ENCODE results near the gene LRRFIP2. TPM values are rescaled to one million over a fixed set of nuclear protein-coding genes. Genes with fewer than 3 reads are reported as not detected.
A peak's percentile ranks its signal among the peaks of the same experiment; 100 is the strongest.
"Not testable (repeated sequence)": the region's sequence is repeated elsewhere in the genome, so short reads cannot be mapped to it uniquely, and the experiment has no call there.

The LRRFIP2 gene
- total RNA-seq (2021) (40.2 and 41.6 TPM in 2 replicates), Bru-seq, nascent RNA (percentile 82 among the genes with signal in this experiment), BruChase-seq, experiment 1, labeled RNA remaining after a 2-hour chase (percentile 78 among the genes with signal in this experiment), BruChase-seq, experiment 2, labeled RNA remaining after a 6-hour chase (percentile 73 among the genes with signal in this experiment)
- long read RNA-seq, transcript LRRFIP2-205 (15 exons, 2,522 nt): major isoform, 31 of 65 reads
- long read RNA-seq, partial matches to known transcripts: 2 of 65 reads
- long read RNA-seq, other reads (novel, unspliced or antisense): 23 of 65 reads

- Histone ChIP-seq H3K9me3 (ENCODE audit: low read depth, low read length, poor library complexity, severe bottlenecking) (no peaks in the 10 kb centered on the region), H3K27me3 (replicated peaks; ENCODE audit: insufficient read depth, low read depth, low read length, poor library complexity) (no peaks in the 10 kb centered on the region), H3K36me3 (ENCODE audit: insufficient read depth, low read length, poor library complexity, severe bottlenecking) (peaks cover 4% of the 10 kb centered on the region), H3K27ac (ENCODE audit: low read depth, low read length, poor library complexity, severe bottlenecking) (peak within 1 kb of the TSS; percentile 88), H3K4me3 (ENCODE audit: low read depth, low read length, poor library complexity, severe bottlenecking) (peak within 1 kb of the TSS; percentile 94), H3K4me1 (ENCODE audit: insufficient read depth, low read length, poor library complexity, severe bottlenecking) (peaks cover 16% of the 10 kb centered on the region)
- POLR2A ChIA-PET (ENCODE audit: low non-redundant PET): no interaction called here
- TF ChIP-seq CTCF (conservative IDR thresholded peaks at IDR 0.05; ENCODE audit: low read depth, low read length) (no peak), EZH2 (IDR thresholded peaks at IDR 0.05; ENCODE audit: borderline replicate concordance, low read depth, low read length, poor library complexity, severe bottlenecking) (no peak)
- TSS peak; percentile 46 for BruUV-seq (replicated peaks)
- intact Hi-C loops (cut with micrococcal nuclease; ENCODE audit: unreplicated experiment): no loop called here
- CTCF ChIA-PET: no interaction called here
- no peak for DNase-seq (ENCODE audit: low spot score)
Measured at GRCh38 chr3:37174532-37175126, at the start of gene LRRFIP2. Gene LRRFIP2 (minus strand): TSS chr3:37174582. CDS start chr3:37148983, 25,599 bp downstream.

GRCh38 chr3:37223576-37223975 lies 49.2 kb upstream of the LRRFIP2 start:
- intact Hi-C loops (cut with micrococcal nuclease; ENCODE audit: unreplicated experiment): no loop called here
- TF ChIP-seq EZH2 (IDR thresholded peaks at IDR 0.05; ENCODE audit: borderline replicate concordance, low read depth, low read length, poor library complexity, severe bottlenecking): no peak
- TF ChIP-seq CTCF (conservative IDR thresholded peaks at IDR 0.05; ENCODE audit: low read depth, low read length): no peak
- no peak for DNase-seq (ENCODE audit: low spot score)
- Histone ChIP-seq H3K4me3 (ENCODE audit: low read depth, low read length, poor library complexity, severe bottlenecking) (no peak overlapping the region), H3K9me3 (ENCODE audit: low read depth, low read length, poor library complexity, severe bottlenecking) (no peaks in the 10 kb centered on the region), H3K27ac (ENCODE audit: low read depth, low read length, poor library complexity, severe bottlenecking) (no peak overlapping the region), H3K27me3 (replicated peaks; ENCODE audit: insufficient read depth, low read depth, low read length, poor library complexity) (no peaks in the 10 kb centered on the region), H3K4me1 (ENCODE audit: insufficient read depth, low read length, poor library complexity, severe bottlenecking) (peaks cover 5% of the 10 kb centered on the region), H3K36me3 (ENCODE audit: insufficient read depth, low read length, poor library complexity, severe bottlenecking) (no peaks in the 10 kb centered on the region)
- no TSS peak for BruUV-seq (replicated peaks)
- ChIA-PET POLR2A (ENCODE audit: low non-redundant PET) (no interaction called here), CTCF (no interaction called here)

- Histone ChIP-seq H3K4me1 (ENCODE audit: insufficient read depth, low read length, poor library complexity, severe bottlenecking) (peaks cover 5% of the 10 kb centered on the region), H3K36me3 (ENCODE audit: insufficient read depth, low read length, poor library complexity, severe bottlenecking) (no peaks in the 10 kb centered on the region), H3K27ac (ENCODE audit: low read depth, low read length, poor library complexity, severe bottlenecking) (no peak overlapping the region), H3K9me3 (ENCODE audit: low read depth, low read length, poor library complexity, severe bottlenecking) (no peaks in the 10 kb centered on the region), H3K27me3 (replicated peaks; ENCODE audit: insufficient read depth, low read depth, low read length, poor library complexity) (no peaks in the 10 kb centered on the region), H3K4me3 (ENCODE audit: low read depth, low read length, poor library complexity, severe bottlenecking) (no peak overlapping the region)
- DNase-seq (ENCODE audit: low spot score): no peak
- ChIA-PET POLR2A (ENCODE audit: low non-redundant PET) (no interaction called here), CTCF (no interaction called here)
- BruUV-seq (replicated peaks): no TSS peak
- TF ChIP-seq EZH2 (IDR thresholded peaks at IDR 0.05; ENCODE audit: borderline replicate concordance, low read depth, low read length, poor library complexity, severe bottlenecking): no peak
- TF ChIP-seq CTCF (conservative IDR thresholded peaks at IDR 0.05; ENCODE audit: low read depth, low read length): no peak
- intact Hi-C loops (cut with micrococcal nuclease; ENCODE audit: unreplicated experiment): no loop called here
Measured at GRCh38 chr3:37223141-37223558, 48.8 kb upstream of the LRRFIP2 start.

GRCh38 chr3:37222542-37222941 lies 48.2 kb upstream of the LRRFIP2 start:
- H3K27ac ChIP-seq (ENCODE audit: low read depth, low read length, poor library complexity, severe bottlenecking); H3K4me3 ChIP-seq (ENCODE audit: low read depth, low read length, poor library complexity, severe bottlenecking); POLR2A ChIA-PET (ENCODE audit: low non-redundant PET); H3K4me1 ChIP-seq (ENCODE audit: insufficient read depth, low read length, poor library complexity, severe bottlenecking); H3K27me3 ChIP-seq (replicated peaks; ENCODE audit: insufficient read depth, low read depth, low read length, poor library complexity); DNase-seq (ENCODE audit: low spot score); BruUV-seq (replicated peaks); CTCF ChIA-PET; intact Hi-C loops (cut with micrococcal nuclease; ENCODE audit: unreplicated experiment); H3K36me3 ChIP-seq (ENCODE audit: insufficient read depth, low read length, poor library complexity, severe bottlenecking); H3K9me3 ChIP-seq (ENCODE audit: low read depth, low read length, poor library complexity, severe bottlenecking): not testable (repeated sequence)
